Spleen (tissue), 7 donors: Measurements from ENCODE around the gene PPT2.

Experiments used
- POLR2A ChIP-seq, 3 donors: fragments of 450-650 bp; IDR thresholded peaks; one replicate each; pipeline ENCODE4 v1.5.1; 2017; ENCODE audit warnings: antibody characterized with exemption in 3 of 3, mild to moderate bottlenecking in 1 of 3
- POLR2AphosphoS5 ChIP-seq, 3 donors: sonication (generic); formaldehyde crosslinking; IDR thresholded peaks; one replicate each; pipeline ENCODE4 v1.5.1; 2017; ENCODE audit warnings: antibody characterized with exemption in 3 of 3
- TF ChIP-seq, protein P1 (sequence below), 11 experiments: fragments of 200-600 bp in 7 of 11; fragments of 450-650 bp in 4 of 11; sonication (generic) in 4 of 11; IDR thresholded peaks in 8 of 11; conservative IDR thresholded peaks in 3 of 11; 1 replicate in 7 of 11; 2 replicates in 4 of 11; pipeline versions ENCODE4 v1.4.0 to v1.8.0; 2016 to 2021; ENCODE audit warnings: antibody characterized with exemption in 11 of 11, inconsistent platforms in 4 of 11, mild to moderate bottlenecking in 1 of 11
- donor health status: DM: no; HTN: no; CAD: no; lungs with moderate emphysema.
- donor health status: DM: no; HTN: no; CAD: no.
- donor health status: DM: no; HTN: no; CAD: no.

- TF ChIP-seq, protein P1, sequence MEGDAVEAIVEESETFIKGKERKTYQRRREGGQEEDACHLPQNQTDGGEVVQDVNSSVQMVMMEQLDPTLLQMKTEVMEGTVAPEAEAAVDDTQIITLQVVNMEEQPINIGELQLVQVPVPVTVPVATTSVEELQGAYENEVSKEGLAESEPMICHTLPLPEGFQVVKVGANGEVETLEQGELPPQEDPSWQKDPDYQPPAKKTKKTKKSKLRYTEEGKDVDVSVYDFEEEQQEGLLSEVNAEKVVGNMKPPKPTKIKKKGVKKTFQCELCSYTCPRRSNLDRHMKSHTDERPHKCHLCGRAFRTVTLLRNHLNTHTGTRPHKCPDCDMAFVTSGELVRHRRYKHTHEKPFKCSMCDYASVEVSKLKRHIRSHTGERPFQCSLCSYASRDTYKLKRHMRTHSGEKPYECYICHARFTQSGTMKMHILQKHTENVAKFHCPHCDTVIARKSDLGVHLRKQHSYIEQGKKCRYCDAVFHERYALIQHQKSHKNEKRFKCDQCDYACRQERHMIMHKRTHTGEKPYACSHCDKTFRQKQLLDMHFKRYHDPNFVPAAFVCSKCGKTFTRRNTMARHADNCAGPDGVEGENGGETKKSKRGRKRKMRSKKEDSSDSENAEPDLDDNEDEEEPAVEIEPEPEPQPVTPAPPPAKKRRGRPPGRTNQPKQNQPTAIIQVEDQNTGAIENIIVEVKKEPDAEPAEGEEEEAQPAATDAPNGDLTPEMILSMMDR (IDR thresholded peaks at IDR 0.05 in 8 of 11, conservative IDR thresholded peaks at IDR 0.05 in 3 of 11): no peak
- no peak for TF ChIP-seq POLR2A (IDR thresholded peaks at IDR 0.05)
- no peak for TF ChIP-seq POLR2AphosphoS5 (IDR thresholded peaks at IDR 0.05)
These were observed 45.2 kb upstream of the PPT2 start for GRCh38 chr6:32108727-32109113.
